Liver (tissue), 9 donors: Measurements from ENCODE around the gene SIPA1L3. TPM values are rescaled to one million over a fixed set of nuclear protein-coding genes. Genes with fewer than 3 reads are reported as not detected.

Source experiments
- DNase-seq: peaks from one replicate; pipeline ENCODE4 v3.0.0-alpha.2; 2017; ENCODE audit warnings: low spot score
- H3K27ac ChIP-seq, 2 donors: one replicate each; pipeline ENCODE4 v1.7.0; 2013; ENCODE audit warnings: inconsistent platforms in 2 of 2, low read length in 2 of 2, control low read depth in 1 of 2, low read depth in 1 of 2, mild to moderate bottlenecking in 1 of 2
- H3K27me3 ChIP-seq, 4 donors: one replicate each; pipeline versions ENCODE4 v1.6.1 to v1.7.0; 2013; ENCODE audit warnings: low read length in 3 of 4, inconsistent platforms in 1 of 4, mild to moderate bottlenecking in 1 of 4, moderate library complexity in 1 of 4; ENCODE audit not compliant: control insufficient read depth in 4 of 4, insufficient read depth in 4 of 4
- H3K36me3 ChIP-seq, 4 donors: one replicate each; pipeline versions ENCODE4 v1.6.1 to v1.7.0; 2013; ENCODE audit warnings: low read length in 3 of 4, mild to moderate bottlenecking in 3 of 4, low read depth in 1 of 4, moderate library complexity in 1 of 4; ENCODE audit not compliant: control insufficient read depth in 4 of 4, insufficient read depth in 3 of 4
- H3K4me1 ChIP-seq, 4 donors: one replicate each; pipeline versions ENCODE4 v1.6.1 to v1.7.0; 2013; ENCODE audit warnings: low read length in 3 of 4, mild to moderate bottlenecking in 3 of 4, moderate library complexity in 1 of 4; ENCODE audit not compliant: control insufficient read depth in 4 of 4, insufficient read depth in 4 of 4
- H3K4me3 ChIP-seq, 3 donors: one replicate each; pipeline versions ENCODE4 v1.6.1 to v1.7.0; 2013; ENCODE audit warnings: low read length in 3 of 3, control low read depth in 1 of 3, low read depth in 1 of 3, mild to moderate bottlenecking in 1 of 3
- H3K9ac ChIP-seq, 2 donors: one replicate each; pipeline ENCODE4 v1.7.0; 2013; ENCODE audit warnings: low read length in 2 of 2, mild to moderate bottlenecking in 2 of 2, moderate library complexity in 2 of 2, control low read depth in 1 of 2, low read depth in 1 of 2
- H3K9me3 ChIP-seq, 4 donors: one replicate each; pipeline versions ENCODE4 v1.6.1 to v1.7.0; 2013; ENCODE audit warnings: low read length in 3 of 4; ENCODE audit not compliant: control insufficient read depth in 4 of 4
- EGR1 ChIP-seq, 2 donors: IDR thresholded peaks; 2 replicates each; pipeline ENCODE4 v1.6.1; 2016 to 2018; ENCODE audit warnings: antibody characterized with exemption in 2 of 2, low read depth in 2 of 2
- FOXA1 ChIP-seq: IDR thresholded peaks from 2 replicates; pipeline ENCODE4 v1.6.1; 2016; ENCODE audit warnings: antibody characterized with exemption
- FOXA2 ChIP-seq: IDR thresholded peaks from 2 replicates; pipeline ENCODE4 v1.6.1; 2016; ENCODE audit warnings: antibody characterized with exemption
- GABPA ChIP-seq, 2 donors: IDR thresholded peaks in 1 of 2; conservative IDR thresholded peaks in 1 of 2; 2 replicates each; pipeline ENCODE4 v1.6.1; 2016; ENCODE audit warnings: antibody characterized with exemption in 2 of 2, mild to moderate bottlenecking in 1 of 2, moderate library complexity in 1 of 2
- HNF4A ChIP-seq, 2 donors: conservative IDR thresholded peaks; 2 replicates each; pipeline ENCODE4 v1.6.1; 2016; ENCODE audit warnings: antibody characterized with exemption in 2 of 2, mild to moderate bottlenecking in 2 of 2
- HNF4G ChIP-seq: IDR thresholded peaks from 2 replicates; pipeline ENCODE4 v1.6.1; 2016; ENCODE audit warnings: antibody characterized with exemption
- JUND ChIP-seq, 2 donors: IDR thresholded peaks; 2 replicates each; pipeline ENCODE4 v1.6.1; 2016; ENCODE audit warnings: antibody characterized with exemption in 2 of 2
- NR2F2 ChIP-seq: IDR thresholded peaks from 2 replicates; pipeline ENCODE4 v1.6.1; 2016; ENCODE audit warnings: antibody characterized with exemption
- RAD21 ChIP-seq, 2 donors: IDR thresholded peaks; 2 replicates each; pipeline ENCODE4 v1.6.1; 2016; ENCODE audit warnings: antibody characterized with exemption in 2 of 2, mild to moderate bottlenecking in 2 of 2
- RXRA ChIP-seq, 2 donors: IDR thresholded peaks; 2 replicates each; pipeline ENCODE4 v1.6.1; 2017 to 2018; ENCODE audit warnings: antibody characterized with exemption in 2 of 2, mild to moderate bottlenecking in 1 of 2
- SP1 ChIP-seq: IDR thresholded peaks from 2 replicates; pipeline ENCODE4 v1.6.1; 2018; ENCODE audit warnings: antibody characterized with exemption, mild to moderate bottlenecking
- TAF1 ChIP-seq: conservative IDR thresholded peaks from 2 replicates; pipeline ENCODE4 v1.6.1; 2016; ENCODE audit warnings: antibody characterized with exemption, mild to moderate bottlenecking
- YY1 ChIP-seq: IDR thresholded peaks from 2 replicates; pipeline ENCODE4 v1.6.1; 2016; ENCODE audit warnings: antibody characterized with exemption, mild to moderate bottlenecking
- WGBS: extraction: QIAGEN DNeasy Blood & Tissue Kit; methylation state at CpG from one replicate; pipeline ENCODE4 v1.1.7; 2013; 5-methylcytosine and 5-hydroxymethylcytosine counted together
- polyA plus RNA-seq, 2 donors: library from polyadenylated mRNA; stranded (reverse) in 1 of 2; unstranded in 1 of 2; fragments of 200-250 nt in 1 of 2; fragments of >200 nt in 1 of 2; fragmentation: Nextera tagmentation in 1 of 2; extraction: Ambion mirVana in 1 of 2; gene quantifications; one replicate each; pipeline versions ENCODE4 v1.2.1 to v1.2.3, GENCODE V29; 2013 to 2015
- total RNA-seq, 2 donors: library from RNA; depleted of rRNA; stranded (reverse); fragments of >200 nt; gene quantifications; one replicate each; pipeline ENCODE4 v1.2.3, GENCODE V29; 2014
- TF ChIP-seq, protein P1 (sequence below): IDR thresholded peaks from 2 replicates; pipeline ENCODE4 v1.6.1; 2016; ENCODE audit warnings: antibody characterized with exemption, mild to moderate bottlenecking
- TF ChIP-seq, protein P2 (sequence below): IDR thresholded peaks from 2 replicates; pipeline ENCODE4 v1.6.1; 2016; ENCODE audit warnings: antibody characterized with exemption
- TF ChIP-seq, protein P3 (sequence below): IDR thresholded peaks from 2 replicates; pipeline ENCODE4 v1.6.1; 2016; ENCODE audit warnings: antibody characterized with exemption
- TF ChIP-seq, protein P4 (sequence below): fragments of 150-350 bp; IDR thresholded peaks from 2 replicates; pipeline ENCODE4 v1.5.1; 2017; ENCODE audit warnings: improper control_type of control experiment, low read depth, low read length; ENCODE audit not compliant: missing input control
- TF ChIP-seq, protein P5 (sequence below): IDR thresholded peaks from 2 replicates; pipeline ENCODE4 v1.6.1; 2016; ENCODE audit warnings: antibody characterized with exemption
- donor health status: healthy.
- donor health status: healthy.
- donor health status: healthy.
- donor health status: healthy.
- donor health status: healthy.

SIPA1L3 gene
- total and polyA plus RNA-seq, 4 donors = 2.4 to 10.0 (median 4.4) TPM

DNA sequence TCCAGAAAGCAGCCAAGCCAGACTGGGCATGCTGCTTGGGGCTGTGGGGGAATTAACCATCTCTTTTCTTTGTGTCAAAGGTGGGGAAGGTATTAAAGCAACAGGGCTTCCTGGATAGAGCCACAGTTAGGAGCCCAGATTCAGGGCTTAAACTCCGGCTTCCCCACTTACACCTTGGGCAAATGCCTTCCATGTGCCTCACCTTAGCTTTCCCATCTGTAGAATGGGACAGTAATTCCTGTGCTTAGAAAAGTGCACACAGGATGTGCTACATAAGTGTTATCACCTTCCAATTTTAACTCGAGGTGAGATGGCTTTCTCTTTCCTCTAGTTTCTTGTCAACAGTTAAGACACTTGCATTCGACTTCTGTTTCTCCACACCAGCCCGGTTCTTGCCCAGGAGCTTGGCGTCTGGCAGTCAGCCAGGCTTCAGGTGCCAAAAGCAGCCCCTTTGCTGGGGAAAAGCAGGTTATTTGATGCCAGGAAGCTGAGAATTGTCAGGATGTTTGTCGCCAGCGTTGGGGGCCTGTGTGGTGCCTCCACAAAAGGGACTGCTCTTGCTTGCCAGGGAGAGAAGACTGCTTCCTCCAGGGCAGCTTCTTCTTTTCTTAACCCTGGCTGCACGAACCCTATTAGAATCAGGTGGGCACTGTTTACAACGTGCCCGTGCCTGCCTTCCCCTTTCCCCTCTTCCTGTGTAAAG lies 79.2 kb downstream of the SIPA1L3 start:
- TF ChIP-seq EGR1 (IDR thresholded peaks at IDR 0.05; ENCODE audit: low read depth in 2 of 2) (no peak), JUND (IDR thresholded peaks at IDR 0.05) (no peak), GABPA (IDR thresholded peaks at IDR 0.05 in 1 of 2, conservative IDR thresholded peaks at IDR 0.05 in 1 of 2) (no peak), NR2F2 (no peak), FOXA1 (no peak), FOXA2 (no peak), RXRA (IDR thresholded peaks at IDR 0.05) (no peak), TAF1 (no peak), SP1 (no peak), HNF4A (conservative IDR thresholded peaks at IDR 0.05) (no peak), HNF4G (no peak), YY1 (no peak), RAD21 (IDR thresholded peaks at IDR 0.05) (no peak)
- TF ChIP-seq, protein P1, sequence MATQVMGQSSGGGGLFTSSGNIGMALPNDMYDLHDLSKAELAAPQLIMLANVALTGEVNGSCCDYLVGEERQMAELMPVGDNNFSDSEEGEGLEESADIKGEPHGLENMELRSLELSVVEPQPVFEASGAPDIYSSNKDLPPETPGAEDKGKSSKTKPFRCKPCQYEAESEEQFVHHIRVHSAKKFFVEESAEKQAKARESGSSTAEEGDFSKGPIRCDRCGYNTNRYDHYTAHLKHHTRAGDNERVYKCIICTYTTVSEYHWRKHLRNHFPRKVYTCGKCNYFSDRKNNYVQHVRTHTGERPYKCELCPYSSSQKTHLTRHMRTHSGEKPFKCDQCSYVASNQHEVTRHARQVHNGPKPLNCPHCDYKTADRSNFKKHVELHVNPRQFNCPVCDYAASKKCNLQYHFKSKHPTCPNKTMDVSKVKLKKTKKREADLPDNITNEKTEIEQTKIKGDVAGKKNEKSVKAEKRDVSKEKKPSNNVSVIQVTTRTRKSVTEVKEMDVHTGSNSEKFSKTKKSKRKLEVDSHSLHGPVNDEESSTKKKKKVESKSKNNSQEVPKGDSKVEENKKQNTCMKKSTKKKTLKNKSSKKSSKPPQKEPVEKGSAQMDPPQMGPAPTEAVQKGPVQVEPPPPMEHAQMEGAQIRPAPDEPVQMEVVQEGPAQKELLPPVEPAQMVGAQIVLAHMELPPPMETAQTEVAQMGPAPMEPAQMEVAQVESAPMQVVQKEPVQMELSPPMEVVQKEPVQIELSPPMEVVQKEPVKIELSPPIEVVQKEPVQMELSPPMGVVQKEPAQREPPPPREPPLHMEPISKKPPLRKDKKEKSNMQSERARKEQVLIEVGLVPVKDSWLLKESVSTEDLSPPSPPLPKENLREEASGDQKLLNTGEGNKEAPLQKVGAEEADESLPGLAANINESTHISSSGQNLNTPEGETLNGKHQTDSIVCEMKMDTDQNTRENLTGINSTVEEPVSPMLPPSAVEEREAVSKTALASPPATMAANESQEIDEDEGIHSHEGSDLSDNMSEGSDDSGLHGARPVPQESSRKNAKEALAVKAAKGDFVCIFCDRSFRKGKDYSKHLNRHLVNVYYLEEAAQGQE = no peak
- TF ChIP-seq, protein P2, sequence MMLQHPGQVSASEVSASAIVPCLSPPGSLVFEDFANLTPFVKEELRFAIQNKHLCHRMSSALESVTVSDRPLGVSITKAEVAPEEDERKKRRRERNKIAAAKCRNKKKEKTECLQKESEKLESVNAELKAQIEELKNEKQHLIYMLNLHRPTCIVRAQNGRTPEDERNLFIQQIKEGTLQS = no peak
- TF ChIP-seq, protein P3, sequence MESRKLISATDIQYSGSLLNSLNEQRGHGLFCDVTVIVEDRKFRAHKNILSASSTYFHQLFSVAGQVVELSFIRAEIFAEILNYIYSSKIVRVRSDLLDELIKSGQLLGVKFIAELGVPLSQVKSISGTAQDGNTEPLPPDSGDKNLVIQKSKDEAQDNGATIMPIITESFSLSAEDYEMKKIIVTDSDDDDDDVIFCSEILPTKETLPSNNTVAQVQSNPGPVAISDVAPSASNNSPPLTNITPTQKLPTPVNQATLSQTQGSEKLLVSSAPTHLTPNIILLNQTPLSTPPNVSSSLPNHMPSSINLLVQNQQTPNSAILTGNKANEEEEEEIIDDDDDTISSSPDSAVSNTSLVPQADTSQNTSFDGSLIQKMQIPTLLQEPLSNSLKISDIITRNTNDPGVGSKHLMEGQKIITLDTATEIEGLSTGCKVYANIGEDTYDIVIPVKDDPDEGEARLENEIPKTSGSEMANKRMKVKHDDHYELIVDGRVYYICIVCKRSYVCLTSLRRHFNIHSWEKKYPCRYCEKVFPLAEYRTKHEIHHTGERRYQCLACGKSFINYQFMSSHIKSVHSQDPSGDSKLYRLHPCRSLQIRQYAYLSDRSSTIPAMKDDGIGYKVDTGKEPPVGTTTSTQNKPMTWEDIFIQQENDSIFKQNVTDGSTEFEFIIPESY = no peak
- TF ChIP-seq, protein P4, sequence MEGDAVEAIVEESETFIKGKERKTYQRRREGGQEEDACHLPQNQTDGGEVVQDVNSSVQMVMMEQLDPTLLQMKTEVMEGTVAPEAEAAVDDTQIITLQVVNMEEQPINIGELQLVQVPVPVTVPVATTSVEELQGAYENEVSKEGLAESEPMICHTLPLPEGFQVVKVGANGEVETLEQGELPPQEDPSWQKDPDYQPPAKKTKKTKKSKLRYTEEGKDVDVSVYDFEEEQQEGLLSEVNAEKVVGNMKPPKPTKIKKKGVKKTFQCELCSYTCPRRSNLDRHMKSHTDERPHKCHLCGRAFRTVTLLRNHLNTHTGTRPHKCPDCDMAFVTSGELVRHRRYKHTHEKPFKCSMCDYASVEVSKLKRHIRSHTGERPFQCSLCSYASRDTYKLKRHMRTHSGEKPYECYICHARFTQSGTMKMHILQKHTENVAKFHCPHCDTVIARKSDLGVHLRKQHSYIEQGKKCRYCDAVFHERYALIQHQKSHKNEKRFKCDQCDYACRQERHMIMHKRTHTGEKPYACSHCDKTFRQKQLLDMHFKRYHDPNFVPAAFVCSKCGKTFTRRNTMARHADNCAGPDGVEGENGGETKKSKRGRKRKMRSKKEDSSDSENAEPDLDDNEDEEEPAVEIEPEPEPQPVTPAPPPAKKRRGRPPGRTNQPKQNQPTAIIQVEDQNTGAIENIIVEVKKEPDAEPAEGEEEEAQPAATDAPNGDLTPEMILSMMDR = no peak
- TF ChIP-seq, protein P5, sequence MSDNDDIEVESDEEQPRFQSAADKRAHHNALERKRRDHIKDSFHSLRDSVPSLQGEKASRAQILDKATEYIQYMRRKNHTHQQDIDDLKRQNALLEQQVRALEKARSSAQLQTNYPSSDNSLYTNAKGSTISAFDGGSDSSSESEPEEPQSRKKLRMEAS = no peak
- H3K4me1 ChIP-seq = peaks cover 3 to 19% (median 11%) of the 10 kb centered on the region in 4 donors
- H3K9ac ChIP-seq = no peak overlapping the region
- no peak overlapping the region for H3K4me3 ChIP-seq
- WGBS = 71% methylated on average over 10 of the region's 10 CpGs
- no peaks in the 10 kb centered on the region for H3K9me3 ChIP-seq
- no peak overlapping the region for H3K27ac ChIP-seq
- no peak for DNase-seq
- no peaks in the 10 kb centered on the region for H3K36me3 ChIP-seq
- H3K27me3 ChIP-seq = no peaks in the 10 kb centered on the region
